ENCODE measurements around the gene ST8SIA6.
"Not testable (repeated sequence)": the region's sequence is repeated elsewhere in the genome, so short reads cannot be mapped to it uniquely, and the experiment has no call there.

ST8SIA6 gene

GRCh38 chr10:17353568-17354300 lies 100.7 kb downstream of the ST8SIA6 start:
- DNase-seq (ENCODE audit: extremely low spot score, insufficient read length, low read depth): no peak
- FAIRE-seq: no peak

- no peak for FAIRE-seq
- DNase-seq (ENCODE audit: extremely low spot score, insufficient read length, low read depth): no peak
Observed at GRCh38 chr10:17352583-17352982, 101.8 kb downstream of the ST8SIA6 start.

- DNase-seq (ENCODE audit: extremely low spot score, insufficient read length, low read depth) (no peak), FAIRE-seq (no peak)
Observed at GRCh38 chr10:17351506-17351905, 102.9 kb downstream of the ST8SIA6 start.

- FAIRE-seq: no peak
Observed at GRCh38 chr10:17349717-17350116, 104.7 kb downstream of the ST8SIA6 start.

GRCh38 chr10:17348501-17349349 lies 105.7 kb downstream of the ST8SIA6 start:
- DNase-seq (ENCODE audit: extremely low spot score, insufficient read length, low read depth) (no peak), FAIRE-seq (no peak)

More at GRCh38 chr10:17349717-17350116, 104.7 kb downstream of the ST8SIA6 start:
- no peak for DNase-seq (ENCODE audit: extremely low spot score, insufficient read length, low read depth)

- FAIRE-seq: no peak
- no peak for DNase-seq (ENCODE audit: extremely low spot score, insufficient read length, low read depth)
Observed at GRCh38 chr10:17348011-17348500, 106.3 kb downstream of the ST8SIA6 start.

- DNase-seq (ENCODE audit: extremely low spot score, insufficient read length, low read depth): no peak
- FAIRE-seq: no peak
Observed at GRCh38 chr10:17344206-17344605, 110.2 kb downstream of the ST8SIA6 start.

- DNase-seq (ENCODE audit: extremely low spot score, insufficient read length, low read depth) (no peak), FAIRE-seq (no peak)
Observed at GRCh38 chr10:17343118-17343517, 111.3 kb downstream of the ST8SIA6 start.

GRCh38 chr10:17340144-17340829 lies 114.1 kb downstream of the ST8SIA6 start:
- FAIRE-seq: no peak
- no peak for DNase-seq (ENCODE audit: extremely low spot score, insufficient read length, low read depth)

GRCh38 chr10:17335065-17335464 lies 119.3 kb downstream of the ST8SIA6 start:
- FAIRE-seq (no peak), DNase-seq (ENCODE audit: extremely low spot score, insufficient read length, low read depth) (no peak)

GRCh38 chr10:17330501-17330900 lies 123.9 kb downstream of the ST8SIA6 start:
- FAIRE-seq: no peak
- DNase-seq (ENCODE audit: extremely low spot score, insufficient read length, low read depth): no peak

- FAIRE-seq (no peak), DNase-seq (ENCODE audit: extremely low spot score, insufficient read length, low read depth) (no peak)
Observed at GRCh38 chr10:17326377-17326776, 128.0 kb downstream of the ST8SIA6 start.

GRCh38 chr10:17321957-17322356 lies 132.4 kb downstream of the ST8SIA6 start:
- DNase-seq (ENCODE audit: extremely low spot score, insufficient read length, low read depth); FAIRE-seq: not testable (repeated sequence)

GRCh38 chr10:17316488-17317170 lies 137.8 kb downstream of the ST8SIA6 start:
- FAIRE-seq: no peak

GRCh38 chr10:17309435-17309834 lies 145.0 kb downstream of the ST8SIA6 start:
- FAIRE-seq (no peak), DNase-seq (ENCODE audit: extremely low spot score, insufficient read length, low read depth) (no peak)

More at GRCh38 chr10:17316488-17317170, 137.8 kb downstream of the ST8SIA6 start:
- no peak for DNase-seq (ENCODE audit: extremely low spot score, insufficient read length, low read depth)

- FAIRE-seq: no peak
- no peak for DNase-seq (ENCODE audit: extremely low spot score, insufficient read length, low read depth)
Observed at GRCh38 chr10:17307123-17307522, 147.3 kb downstream of the ST8SIA6 start.

GRCh38 chr10:17292375-17292774 lies 162.0 kb downstream of the ST8SIA6 start:
- DNase-seq (ENCODE audit: extremely low spot score, insufficient read length, low read depth) (no peak), FAIRE-seq (no peak)

- no peak for FAIRE-seq
- DNase-seq (ENCODE audit: extremely low spot score, insufficient read length, low read depth): no peak
Observed at GRCh38 chr10:17290226-17290625, 164.2 kb downstream of the ST8SIA6 start.

GRCh38 chr10:17289763-17290162 lies 164.6 kb downstream of the ST8SIA6 start:
- DNase-seq (ENCODE audit: extremely low spot score, insufficient read length, low read depth): no peak
- no peak for FAIRE-seq
